H9 (cell line): Measurements from ENCODE around the gene ABCG4. TPM values are rescaled to one million over a fixed set of nuclear protein-coding genes. Genes with fewer than 3 reads are reported as not detected.
A peak's percentile ranks its signal among the peaks of the same experiment; 100 is the strongest.

Experiments used
- DNase-seq: peaks from one replicate; pipeline ENCODE4 v3.0.0-alpha.2; 2017
- H2AFZ ChIP-seq: one replicate; pipeline ENCODE4 v1.6.1; 2013; ENCODE audit warnings: mild to moderate bottlenecking, low read length, control low read depth, moderate library complexity
- H2AK5ac ChIP-seq: 2 replicates; pipeline ENCODE4 v1.6.1; 2013; ENCODE audit warnings: low read length, control low read depth, mixed read lengths; ENCODE audit not compliant: insufficient read length
- H2BK120ac ChIP-seq: one replicate; pipeline ENCODE4 v1.6.1; 2013; ENCODE audit warnings: low read depth, mild to moderate bottlenecking, low read length, control low read depth, inconsistent platforms; ENCODE audit not compliant: poor library complexity, severe bottlenecking
- H2BK12ac ChIP-seq: 2 replicates; pipeline ENCODE4 v1.6.1; 2013; ENCODE audit warnings: low read length, control low read depth, mixed read lengths, low read depth; ENCODE audit not compliant: insufficient read length
- H2BK15ac ChIP-seq: 2 replicates; pipeline ENCODE4 v1.6.1; 2013; ENCODE audit warnings: low read depth, low read length, control low read depth
- H2BK20ac ChIP-seq: one replicate; pipeline ENCODE4 v1.6.1; 2013; ENCODE audit warnings: low read depth, mild to moderate bottlenecking, low read length, control low read depth, inconsistent platforms; ENCODE audit not compliant: poor library complexity, severe bottlenecking
- H2BK5ac ChIP-seq: 2 replicates; pipeline ENCODE4 v1.6.1; 2013; ENCODE audit warnings: low read length, control low read depth, mixed read lengths; ENCODE audit not compliant: insufficient read length
- H3K14ac ChIP-seq: 2 replicates; pipeline ENCODE4 v1.6.1; 2013; ENCODE audit warnings: low read length, control low read depth; ENCODE audit not compliant: insufficient read depth
- H3K18ac ChIP-seq: 2 replicates; pipeline ENCODE4 v1.6.1; 2013; ENCODE audit warnings: low read depth, mild to moderate bottlenecking, mixed read lengths, low read length, control low read depth; ENCODE audit not compliant: insufficient read length
- H3K23ac ChIP-seq: 2 replicates; pipeline ENCODE4 v1.6.1; 2013; ENCODE audit warnings: low read length, control low read depth, mixed read lengths, low read depth; ENCODE audit not compliant: insufficient read length
- H3K23me2 ChIP-seq: 2 replicates; pipeline ENCODE4 v1.6.1; 2013; ENCODE audit warnings: low read depth, mild to moderate bottlenecking, mixed read lengths, low read length, control low read depth; ENCODE audit not compliant: insufficient read length, poor library complexity, severe bottlenecking
- H3K27ac ChIP-seq: 2 replicates; pipeline ENCODE4 v1.5.1; 2013; ENCODE audit warnings: low read length, control low read depth, mixed read lengths, low read depth; ENCODE audit not compliant: insufficient read length
- H3K27me3 ChIP-seq: 2 replicates; pipeline ENCODE4 v1.6.1; 2013; ENCODE audit warnings: low read length, control low read depth, inconsistent platforms; ENCODE audit not compliant: insufficient read depth
- H3K4ac ChIP-seq: 2 replicates; pipeline ENCODE4 v1.6.1; 2013; ENCODE audit warnings: low read depth, mild to moderate bottlenecking, control low read depth, inconsistent platforms, low read length, moderate library complexity
- H3K4me1 ChIP-seq: 2 replicates; pipeline ENCODE4 v1.6.1; 2013; ENCODE audit warnings: low read length, control low read depth, inconsistent platforms; ENCODE audit not compliant: insufficient read depth
- H3K4me2 ChIP-seq: 2 replicates; pipeline ENCODE4 v1.6.1; 2013; ENCODE audit warnings: low read length, control low read depth, mixed read lengths; ENCODE audit not compliant: insufficient read length, insufficient read depth
- H3K56ac ChIP-seq: 2 replicates; pipeline ENCODE4 v1.6.1; 2013; ENCODE audit warnings: low read depth, mild to moderate bottlenecking, mixed read lengths, low read length, control low read depth; ENCODE audit not compliant: insufficient read length
- H3K79me1 ChIP-seq: 2 replicates; pipeline ENCODE4 v1.6.1; 2013; ENCODE audit warnings: low read depth, mild to moderate bottlenecking, moderate library complexity, low read length, control low read depth, inconsistent platforms; ENCODE audit not compliant: insufficient read depth, poor library complexity, severe bottlenecking
- H3K79me2 ChIP-seq: 2 replicates; pipeline ENCODE4 v1.6.1; 2013; ENCODE audit warnings: low read length, control low read depth, inconsistent platforms; ENCODE audit not compliant: insufficient read depth
- H3K9ac ChIP-seq: 2 replicates; pipeline ENCODE4 v1.6.1; 2013; ENCODE audit warnings: low read length, control low read depth, mixed read lengths; ENCODE audit not compliant: insufficient read length; ENCODE audit errors: extremely low read depth
- H3K9me3 ChIP-seq: one replicate; pipeline ENCODE4 v1.6.1; 2013; ENCODE audit warnings: low read depth, low read length, inconsistent platforms; ENCODE audit not compliant: control insufficient read depth
- H3T11ph ChIP-seq: one replicate; pipeline ENCODE4 v1.6.1; 2013; ENCODE audit warnings: mild to moderate bottlenecking, low read length, control low read depth, inconsistent platforms
- H4K20me1 ChIP-seq: one replicate; pipeline ENCODE4 v1.6.1; 2013; ENCODE audit not compliant: control insufficient read depth, insufficient read length, insufficient read depth
- H4K5ac ChIP-seq: 2 replicates; pipeline ENCODE4 v1.6.1; 2013; ENCODE audit warnings: low read depth, mild to moderate bottlenecking, mixed read lengths, low read length, control low read depth; ENCODE audit not compliant: insufficient read length
- H4K8ac ChIP-seq: replicated peaks from 2 replicates; pipeline ENCODE4 v1.6.1; 2013; ENCODE audit warnings: low read length, control low read depth, mixed read lengths, low read depth; ENCODE audit not compliant: insufficient read length
- H4K91ac ChIP-seq: 2 replicates; pipeline ENCODE4 v1.6.1; 2013; ENCODE audit warnings: low read depth, mild to moderate bottlenecking, moderate library complexity, mixed read lengths, low read length, control low read depth; ENCODE audit not compliant: insufficient read length
- H3K27ac Mint-ChIP-seq, 3 experiments: 2 replicates in 2 of 3; 3 replicates in 1 of 3; pipeline ENCODE4 v1.8.0; 2020 to 2021; ENCODE audit warnings: mixed read lengths in 3 of 3, mild to moderate bottlenecking in 1 of 3, moderate library complexity in 1 of 3
- H3K27me3 Mint-ChIP-seq: 2 replicates; pipeline ENCODE4 v1.8.0; 2021; ENCODE audit warnings: low read depth, mild to moderate bottlenecking, moderate library complexity, mixed read lengths
- H3K36me3 Mint-ChIP-seq, 3 experiments: 2 replicates in 2 of 3; 3 replicates in 1 of 3; pipeline ENCODE4 v1.8.0; 2020 to 2021; ENCODE audit warnings: low read depth in 3 of 3, mixed read lengths in 3 of 3; ENCODE audit not compliant: insufficient read depth in 1 of 3
- H3K4me1 Mint-ChIP-seq, 2 experiments: 2 replicates each; pipeline ENCODE4 v1.8.0; 2020; ENCODE audit warnings: mixed read lengths in 2 of 2
- H3K4me3 Mint-ChIP-seq, 2 experiments: 2 replicates in 1 of 2; 3 replicates in 1 of 2; pipeline ENCODE4 v1.8.0; 2020 to 2021; ENCODE audit warnings: mild to moderate bottlenecking in 2 of 2, mixed read lengths in 2 of 2, moderate library complexity in 1 of 2
- H3K9me3 Mint-ChIP-seq, 2 experiments: 2 replicates in 1 of 2; 3 replicates in 1 of 2; pipeline ENCODE4 v1.8.0; 2020; ENCODE audit warnings: mild to moderate bottlenecking in 2 of 2, mixed read lengths in 2 of 2, moderate library complexity in 1 of 2
- CTCF ChIP-seq: fragments of 200-600 bp; sonication (generic); conservative IDR thresholded peaks from 3 replicates; pipeline ENCODE4 v1.8.0; 2021; ENCODE audit warnings: antibody characterized with exemption, mild to moderate bottlenecking
- WGBS: extraction: QIAGEN DNeasy Blood & Tissue Kit; methylation state at CpG from one replicate; pipeline ENCODE4 v1.1.7; 2013; ENCODE audit warnings: missing lambda C conversion rate, low lambda C conversion rate, mixed read lengths; ENCODE audit not compliant: insufficient read length; ENCODE audit errors: extremely low coverage; 5-methylcytosine and 5-hydroxymethylcytosine counted together
- total RNA-seq: library from RNA; stranded (reverse); gene quantifications from 2 replicates; pipeline ENCODE4 v1.2.1, GENCODE V29; 2021

Gene ABCG4
- total RNA-seq, 1 experiment from 2014 or later: 1.2 TPM

- H3K4me3 Mint-ChIP-seq: peak overlapping the region in 1 of 2 experiments; percentile 25; a peak in 1 of 5 replicates
- WGBS: no CpG with 5 or more reads among the region's 24 CpGs
Measured at GRCh38 chr11:119115484-119116234, 33.2 kb upstream of the ABCG4 start.

More at GRCh38 chr11:119115484-119116234, 33.2 kb upstream of the ABCG4 start:
- Histone ChIP-seq H2BK5ac (no peak overlapping the region), H3K4ac (no peak overlapping the region), H3K14ac (no peak overlapping the region), H3K56ac (no peak overlapping the region), H2BK12ac (no peak overlapping the region), H4K8ac (no peak overlapping the region), H3K23me2 (peaks cover 2% of the 10 kb centered on the region), H3K9ac (no peak overlapping the region), H3T11ph (no peak overlapping the region), H2BK15ac (no peak overlapping the region), H3K18ac (no peak overlapping the region), H3K27me3 (no peaks in the 10 kb centered on the region), H2BK20ac (no peak overlapping the region), H3K27ac (no peak overlapping the region), H3K4me1 (no peaks in the 10 kb centered on the region), H3K79me2 (no peaks in the 10 kb centered on the region), H2AK5ac (no peak overlapping the region), H3K79me1 (no peaks in the 10 kb centered on the region), H4K20me1 (no peaks in the 10 kb centered on the region), H2BK120ac (no peak overlapping the region), H2AFZ (no peak overlapping the region), H3K23ac (no peak overlapping the region), H3K9me3 (no peaks in the 10 kb centered on the region), H3K4me2 (no peak overlapping the region), H4K91ac (no peak overlapping the region), H4K5ac (no peak overlapping the region)
- no peaks in the 10 kb centered on the region; a peak in 2 of 7 replicates for H3K36me3 Mint-ChIP-seq
- H3K4me1 Mint-ChIP-seq: peaks cover 13 to 22% of the 10 kb centered on the region in 2 experiments
- H3K27me3 Mint-ChIP-seq: no peaks in the 10 kb centered on the region; the same call in 1 of the 2 replicates
- H3K27ac Mint-ChIP-seq: no peak overlapping the region
- H3K9me3 Mint-ChIP-seq: no peaks in the 10 kb centered on the region; a peak in 1 of 5 replicates
- no peak for TF ChIP-seq CTCF
- peak; percentile 59 for DNase-seq
